GM19035 (cell line): Measurements from ENCODE around the gene SSPN.

Experiments
- ATAC-seq: cut with Tn5 transposase; IDR thresholded peaks from one replicate; pipeline ENCODE4 v1.9.1; 2021; ENCODE audit not compliant: unreplicated experiment

SSPN gene

GRCh38 chr12:26185532-26186320 lies 9.6 kb upstream of the SSPN start:
- no peak for ATAC-seq

GRCh38 chr12:26187014-26187798 lies 8.2 kb upstream of the SSPN start:
- no peak for ATAC-seq

GRCh38 chr12:26188127-26188526 lies 7.2 kb upstream of the SSPN start:
- ATAC-seq = no peak

GRCh38 chr12:26188641-26189040 lies 6.7 kb upstream of the SSPN start:
- no peak for ATAC-seq

- ATAC-seq = no peak
These were observed 3.2 kb upstream of the SSPN start for GRCh38 chr12:26192142-26192541.

GRCh38 chr12:26193539-26193938 lies 1.8 kb upstream of the SSPN start:
- no peak for ATAC-seq

GRCh38 chr12:26195641-26196420 lies 458 bp downstream of the SSPN start:
- peak; percentile 61 for ATAC-seq

- no peak for ATAC-seq
These were observed 996 bp downstream of the SSPN start for GRCh38 chr12:26196421-26196716.

GRCh38 chr12:26197832-26198231 lies 2.5 kb downstream of the SSPN start:
- no peak for ATAC-seq

GRCh38 chr12:26198742-26199141 lies 3.4 kb downstream of the SSPN start:
- no peak for ATAC-seq

- no peak for ATAC-seq
These were observed 7.9 kb downstream of the SSPN start for GRCh38 chr12:26203167-26203780.

- no peak for ATAC-seq
These were observed 9.4 kb downstream of the SSPN start for GRCh38 chr12:26204612-26205289.

- ATAC-seq = no peak
These were observed 9.9 kb downstream of the SSPN start for GRCh38 chr12:26205298-26205697.

GRCh38 chr12:26205941-26206340 lies 10.6 kb downstream of the SSPN start:
- no peak for ATAC-seq

- no peak for ATAC-seq
These were observed 16.0 kb downstream of the SSPN start for GRCh38 chr12:26211331-26211730.

GRCh38 chr12:26212396-26212795 lies 17.0 kb downstream of the SSPN start:
- no peak for ATAC-seq

GRCh38 chr12:26212988-26213387 lies 17.6 kb downstream of the SSPN start:
- ATAC-seq = no peak

GRCh38 chr12:26214121-26214520 lies 18.7 kb downstream of the SSPN start:
- ATAC-seq = no peak

- ATAC-seq = no peak
These were observed 24.4 kb downstream of the SSPN start for GRCh38 chr12:26219736-26220135.

- no peak for ATAC-seq
These were observed 29.3 kb downstream of the SSPN start for GRCh38 chr12:26224657-26225056.

- no peak for ATAC-seq
These were observed 30.7 kb downstream of the SSPN start for GRCh38 chr12:26226122-26226521.
